Body of pancreas (tissue), 4 donors: Measurements from ENCODE around the gene SERTAD1.

Experiments
- POLR2A ChIP-seq, 3 donors: fragments of 450-650 bp; IDR thresholded peaks; one replicate each; pipeline ENCODE4 v1.6.1; 2016; ENCODE audit warnings: antibody characterized with exemption in 3 of 3, mild to moderate bottlenecking in 2 of 3
- TF ChIP-seq, protein P1 (sequence below), 7 experiments: fragments of 450-650 bp in 4 of 7; fragments of 200-600 bp in 3 of 7; sonication (generic) in 3 of 7; IDR thresholded peaks; one replicate each; pipeline ENCODE4 v1.5.1; 2016 to 2019; ENCODE audit warnings: antibody characterized with exemption in 7 of 7

- TF ChIP-seq, protein P1, sequence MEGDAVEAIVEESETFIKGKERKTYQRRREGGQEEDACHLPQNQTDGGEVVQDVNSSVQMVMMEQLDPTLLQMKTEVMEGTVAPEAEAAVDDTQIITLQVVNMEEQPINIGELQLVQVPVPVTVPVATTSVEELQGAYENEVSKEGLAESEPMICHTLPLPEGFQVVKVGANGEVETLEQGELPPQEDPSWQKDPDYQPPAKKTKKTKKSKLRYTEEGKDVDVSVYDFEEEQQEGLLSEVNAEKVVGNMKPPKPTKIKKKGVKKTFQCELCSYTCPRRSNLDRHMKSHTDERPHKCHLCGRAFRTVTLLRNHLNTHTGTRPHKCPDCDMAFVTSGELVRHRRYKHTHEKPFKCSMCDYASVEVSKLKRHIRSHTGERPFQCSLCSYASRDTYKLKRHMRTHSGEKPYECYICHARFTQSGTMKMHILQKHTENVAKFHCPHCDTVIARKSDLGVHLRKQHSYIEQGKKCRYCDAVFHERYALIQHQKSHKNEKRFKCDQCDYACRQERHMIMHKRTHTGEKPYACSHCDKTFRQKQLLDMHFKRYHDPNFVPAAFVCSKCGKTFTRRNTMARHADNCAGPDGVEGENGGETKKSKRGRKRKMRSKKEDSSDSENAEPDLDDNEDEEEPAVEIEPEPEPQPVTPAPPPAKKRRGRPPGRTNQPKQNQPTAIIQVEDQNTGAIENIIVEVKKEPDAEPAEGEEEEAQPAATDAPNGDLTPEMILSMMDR (IDR thresholded peaks at IDR 0.05), result no peak
- no peak for TF ChIP-seq POLR2A (IDR thresholded peaks at IDR 0.05)
These were observed 12.4 kb downstream of the SERTAD1 start, which contains the start of gene PRX for GRCh38 chr19:40413291-40413845.
